Camera-type eye (tissue), 1 donor: ENCODE data around the gene RAB36. TPM values are rescaled to one million over a fixed set of nuclear protein-coding genes. Genes with fewer than 3 reads are reported as not detected.

Experiments used
- total RNA-seq: library from RNA; depleted of rRNA; stranded (reverse); fragments of >200 nt; gene quantifications from one replicate; pipeline ENCODE4 v1.2.3, GENCODE V29; 2014

Gene RAB36, protein sequence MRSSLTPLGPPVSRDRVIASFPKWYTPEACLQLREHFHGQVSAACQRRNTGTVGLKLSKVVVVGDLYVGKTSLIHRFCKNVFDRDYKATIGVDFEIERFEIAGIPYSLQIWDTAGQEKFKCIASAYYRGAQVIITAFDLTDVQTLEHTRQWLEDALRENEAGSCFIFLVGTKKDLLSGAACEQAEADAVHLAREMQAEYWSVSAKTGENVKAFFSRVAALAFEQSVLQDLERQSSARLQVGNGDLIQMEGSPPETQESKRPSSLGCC
- total RNA-seq: 8.3 TPM

DNA sequence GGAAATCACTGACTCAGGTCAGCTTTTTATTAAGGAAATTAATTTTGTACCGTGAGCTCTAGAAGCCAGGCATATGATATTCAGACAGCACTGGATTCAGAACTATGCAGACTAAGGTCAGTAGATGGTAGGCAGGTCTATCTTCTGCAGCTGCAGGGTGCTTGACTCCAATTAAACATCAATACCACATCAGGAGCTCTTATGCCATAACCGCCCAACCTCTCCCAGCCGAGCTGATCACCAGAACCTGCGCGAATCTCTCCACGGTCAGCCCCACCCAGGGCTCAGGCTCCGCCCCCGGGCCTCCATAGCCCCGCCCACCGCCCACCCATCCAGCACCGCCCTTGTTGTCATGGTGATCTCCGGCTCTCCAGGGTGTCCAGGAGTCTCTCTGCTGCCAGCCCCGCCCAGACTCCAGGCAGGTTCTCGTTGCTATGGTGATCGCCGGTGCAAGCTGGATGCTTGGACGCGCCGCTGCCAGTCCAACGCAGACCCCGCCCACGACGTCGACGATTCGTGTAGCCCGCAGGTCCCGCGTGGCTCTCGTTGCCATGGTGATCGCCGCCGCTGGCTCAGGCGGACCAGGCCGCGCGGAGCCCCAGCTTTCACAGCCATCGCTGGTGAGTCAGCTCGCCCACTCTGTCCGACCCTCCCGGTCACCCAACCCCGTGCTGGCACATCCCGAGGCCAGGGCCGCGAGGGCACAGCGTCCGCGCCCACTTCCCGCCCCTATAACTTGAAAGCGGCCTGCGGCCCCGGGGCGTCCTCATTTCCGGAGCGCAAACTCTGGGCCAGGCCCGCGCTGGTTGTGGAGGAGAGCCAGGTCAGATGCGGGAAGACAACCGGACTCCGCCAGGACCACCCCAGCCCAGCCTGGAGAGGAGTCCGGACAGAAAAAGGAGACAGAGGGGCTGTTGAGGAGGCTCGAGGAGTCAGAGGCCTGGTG lies at the start of gene RAB36:
RAB36 (plus strand) TSS at position 546 of the 946 bp plus-strand sequence. CDS start 1,140 bp downstream, outside the sequence.

DNA sequence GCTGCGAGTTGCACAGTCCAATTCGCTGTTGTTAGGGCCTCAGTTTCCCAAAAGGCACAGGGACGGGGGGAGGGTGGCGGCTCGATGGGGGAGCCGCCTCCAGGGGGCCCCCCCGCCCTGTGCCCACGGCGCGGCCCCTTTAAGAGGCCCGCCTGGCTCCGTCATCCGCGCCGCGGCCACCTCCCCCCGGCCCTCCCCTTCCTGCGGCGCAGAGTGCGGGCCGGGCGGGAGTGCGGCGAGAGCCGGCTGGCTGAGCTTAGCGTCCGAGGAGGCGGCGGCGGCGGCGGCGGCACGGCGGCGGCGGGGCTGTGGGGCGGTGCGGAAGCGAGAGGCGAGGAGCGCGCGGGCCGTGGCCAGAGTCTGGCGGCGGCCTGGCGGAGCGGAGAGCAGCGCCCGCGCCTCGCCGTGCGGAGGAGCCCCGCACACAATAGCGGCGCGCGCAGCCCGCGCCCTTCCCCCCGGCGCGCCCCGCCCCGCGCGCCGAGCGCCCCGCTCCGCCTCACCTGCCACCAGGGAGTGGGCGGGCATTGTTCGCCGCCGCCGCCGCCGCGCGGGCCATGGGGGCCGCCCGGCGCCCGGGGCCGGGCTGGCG lies 35.1 kb downstream of the RAB36 start, which contains the start of gene BCR:
BCR (plus strand) TSS at position 209 of the 592 bp plus-strand sequence. CDS start 452 bp downstream, outside the sequence.

Other genes with a start within 250 kb of the RAB36 start
- 37.5 TPM for gene GNAZ, start 75.0 kb upstream of the RAB36 start, total RNA-seq
- gene RSPH14, start 3.5 kb upstream of the RAB36 start, total RNA-seq: 1.6 TPM
- gene BCR, start 35.0 kb downstream of the RAB36 start, total RNA-seq: 45.7 TPM